Retinal pigment epithelial cell (primary cell): ENCODE results near the gene PPP2R2C.

Experiments used
- DNase-seq: peaks from one replicate; pipeline ENCODE4 v3.0.0-alpha.2; 2010; ENCODE audit warnings: low read depth
- H3K4me3 ChIP-seq: 2 replicates; pipeline ENCODE4 v1.5.1; 2011; ENCODE audit warnings: mild to moderate bottlenecking, low read length, control low read depth, moderate library complexity
- CTCF ChIP-seq: conservative IDR thresholded peaks from 2 replicates; pipeline ENCODE4 v1.5.1; 2011; ENCODE audit warnings: low read depth, low read length, control low read depth, inconsistent platforms

PPP2R2C gene

DNA sequence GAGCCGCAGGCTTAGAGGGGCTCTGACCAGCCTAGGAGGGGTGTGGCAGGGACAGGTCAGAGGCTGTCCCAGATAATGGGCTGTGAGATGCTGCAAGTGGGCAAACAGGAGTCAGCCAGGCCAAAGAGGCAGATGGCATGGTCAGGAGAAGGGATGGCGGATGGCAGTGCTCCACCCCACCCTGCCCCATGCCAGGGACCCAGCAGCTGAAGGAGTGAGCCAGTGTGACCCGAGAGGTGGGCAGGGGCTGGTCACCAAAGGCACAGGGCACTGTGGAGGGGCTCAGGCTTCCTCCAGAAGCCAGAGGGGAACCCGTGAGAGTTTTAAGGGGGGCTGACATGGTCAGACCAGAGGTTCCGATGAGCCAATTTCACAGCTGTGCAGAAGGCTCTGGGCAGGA, 105.8 kb downstream of the PPP2R2C start:
- DNase-seq, result no peak
- TF ChIP-seq CTCF, result no peak
- H3K4me3 ChIP-seq, result no peak overlapping the region

DNA sequence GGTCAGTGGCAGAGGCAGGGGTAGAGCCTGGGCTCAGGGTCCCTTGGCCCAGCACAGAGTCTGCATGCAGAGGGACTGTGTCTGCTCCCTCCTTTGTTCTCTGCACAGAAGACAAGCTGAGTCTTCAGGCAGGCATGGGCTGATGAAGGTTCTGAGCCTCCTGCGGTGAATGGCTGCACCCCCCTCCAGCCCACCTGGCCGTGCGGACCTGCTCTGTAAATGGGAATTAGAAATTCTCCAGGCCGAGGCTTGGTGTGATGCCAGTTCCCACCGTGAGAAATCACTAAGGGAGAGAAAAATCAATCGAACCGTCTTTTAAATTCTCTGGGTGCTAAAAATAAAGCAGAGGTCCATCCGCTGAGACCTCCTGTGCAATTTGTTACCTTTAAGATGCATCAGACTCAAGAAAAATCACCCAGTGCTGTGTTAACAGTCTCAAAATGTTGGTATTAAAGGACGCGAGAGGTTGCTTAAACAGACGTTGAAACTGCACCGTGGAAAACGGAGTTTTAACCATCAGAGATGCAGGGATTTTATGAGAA, 106.8 kb downstream of the PPP2R2C start:
- TF ChIP-seq CTCF, result no peak
- no peak overlapping the region for H3K4me3 ChIP-seq
- DNase-seq, result no peak

DNA sequence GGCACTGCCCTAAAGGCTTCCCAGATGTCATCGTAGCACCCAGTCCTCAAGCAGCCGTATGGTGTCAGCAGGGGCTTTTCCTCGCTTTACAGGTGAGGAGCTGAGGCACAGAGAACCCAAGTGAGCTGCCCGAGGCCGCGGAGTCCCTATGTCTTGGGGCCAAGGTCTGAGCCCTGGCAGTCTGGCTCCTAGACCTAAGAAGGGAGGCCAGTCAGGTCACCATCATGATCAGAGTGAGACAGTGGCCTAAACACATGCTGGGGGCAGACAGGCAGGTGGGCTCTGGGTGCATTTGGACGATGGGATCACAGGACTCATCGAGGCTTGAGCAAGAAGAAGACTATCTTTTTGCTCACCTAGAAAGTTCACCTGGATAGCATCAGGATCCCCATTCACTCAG, 107.8 kb downstream of the PPP2R2C start:
- no peak overlapping the region for H3K4me3 ChIP-seq
- DNase-seq, result no peak
- TF ChIP-seq CTCF, result no peak

DNA sequence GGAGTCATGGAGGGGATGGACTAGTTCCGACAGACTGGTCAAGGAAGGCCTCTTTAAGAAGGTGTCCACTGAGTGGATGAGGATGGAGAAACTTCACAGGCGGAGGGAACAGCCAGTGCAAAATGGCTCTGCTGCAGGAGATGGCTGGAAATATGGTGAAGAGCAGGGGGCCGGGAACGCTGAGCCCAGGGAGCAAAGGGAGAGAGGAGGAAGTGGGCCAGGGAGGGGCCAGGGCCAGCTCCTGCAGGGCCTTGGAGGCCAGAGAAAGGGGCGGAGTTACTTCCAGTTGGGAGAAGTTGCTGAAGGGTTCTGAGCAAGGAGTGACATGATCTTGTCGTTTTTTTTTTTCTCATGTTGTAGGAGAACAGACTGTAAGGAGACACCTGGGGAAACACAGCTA, 108.3 kb downstream of the PPP2R2C start:
- no peak for DNase-seq
- TF ChIP-seq CTCF, result no peak
- H3K4me3 ChIP-seq, result no peak overlapping the region

- no peak overlapping the region for H3K4me3 ChIP-seq
- DNase-seq, result no peak
Observed at GRCh38 chr4:6362896-6363295, 109.5 kb downstream of the PPP2R2C start.

DNA sequence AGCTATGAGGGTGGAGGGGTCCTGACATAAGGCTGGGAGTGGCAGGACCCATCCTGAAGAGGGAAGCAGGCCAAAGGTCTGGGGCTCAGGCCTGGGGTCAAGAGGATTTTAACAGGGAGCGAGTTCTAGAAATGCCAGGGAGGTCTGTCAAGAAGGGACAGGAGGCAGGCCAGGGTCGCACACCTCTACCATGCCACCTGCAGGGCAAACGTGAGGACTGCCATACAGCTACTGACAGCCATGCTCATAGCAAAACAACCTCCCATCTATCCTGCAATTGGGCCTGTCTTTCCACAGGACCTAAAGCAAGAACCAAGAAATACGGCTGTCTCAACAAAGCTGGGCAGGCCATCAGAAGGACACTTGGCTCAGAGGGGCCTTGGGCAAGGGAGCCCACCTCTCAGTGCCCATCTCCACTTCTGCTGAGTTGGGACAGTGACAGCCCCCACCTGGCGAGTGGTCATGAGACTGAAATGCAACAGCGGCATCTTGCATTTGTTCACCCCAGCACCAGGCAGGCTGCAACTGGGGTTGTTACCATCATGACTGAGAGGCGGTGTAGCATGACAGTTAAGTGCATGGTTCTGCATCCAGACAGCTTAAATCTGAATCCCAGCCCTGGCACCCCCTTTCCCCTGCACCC, 110.0 kb downstream of the PPP2R2C start:
- H3K4me3 ChIP-seq, result no peak overlapping the region
- TF ChIP-seq CTCF, result peak; percentile 9
- no peak for DNase-seq

More at GRCh38 chr4:6362896-6363295, 109.5 kb downstream of the PPP2R2C start:
- TF ChIP-seq CTCF, result no peak

GRCh38 chr4:6361076-6361784, 111.2 kb downstream of the PPP2R2C start:
- no peak for DNase-seq
- no peak for TF ChIP-seq CTCF

More at GRCh38 chr4:6361076-6361784, 111.2 kb downstream of the PPP2R2C start:
- H3K4me3 ChIP-seq, result no peak overlapping the region
